ENCODE results near the gene COBLL1.

DNA sequence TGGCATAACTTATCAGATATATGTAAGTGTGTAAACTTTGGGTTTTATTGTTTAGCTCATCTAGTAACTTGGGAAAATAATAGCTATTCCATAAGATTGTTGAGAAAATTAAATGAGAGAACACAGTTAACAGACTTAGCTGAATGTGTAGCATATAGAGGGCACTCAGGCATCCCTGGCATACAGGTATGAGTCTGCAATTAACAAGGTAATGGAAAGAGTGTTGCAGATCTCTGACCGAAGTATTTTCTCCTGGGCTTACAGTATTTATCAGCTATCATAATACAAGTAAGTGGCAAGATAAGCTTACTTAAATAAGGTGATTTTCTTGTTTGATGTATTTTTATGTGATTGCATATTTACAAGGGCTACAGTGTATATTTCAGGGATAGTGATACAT, 7.9 kb upstream of the COBLL1 start:
- TF ChIP-seq POLR2AphosphoS5 (IDR thresholded peaks at IDR 0.05; ENCODE audit: low read depth, low read length) = no peak
- TF ChIP-seq, protein P1, sequence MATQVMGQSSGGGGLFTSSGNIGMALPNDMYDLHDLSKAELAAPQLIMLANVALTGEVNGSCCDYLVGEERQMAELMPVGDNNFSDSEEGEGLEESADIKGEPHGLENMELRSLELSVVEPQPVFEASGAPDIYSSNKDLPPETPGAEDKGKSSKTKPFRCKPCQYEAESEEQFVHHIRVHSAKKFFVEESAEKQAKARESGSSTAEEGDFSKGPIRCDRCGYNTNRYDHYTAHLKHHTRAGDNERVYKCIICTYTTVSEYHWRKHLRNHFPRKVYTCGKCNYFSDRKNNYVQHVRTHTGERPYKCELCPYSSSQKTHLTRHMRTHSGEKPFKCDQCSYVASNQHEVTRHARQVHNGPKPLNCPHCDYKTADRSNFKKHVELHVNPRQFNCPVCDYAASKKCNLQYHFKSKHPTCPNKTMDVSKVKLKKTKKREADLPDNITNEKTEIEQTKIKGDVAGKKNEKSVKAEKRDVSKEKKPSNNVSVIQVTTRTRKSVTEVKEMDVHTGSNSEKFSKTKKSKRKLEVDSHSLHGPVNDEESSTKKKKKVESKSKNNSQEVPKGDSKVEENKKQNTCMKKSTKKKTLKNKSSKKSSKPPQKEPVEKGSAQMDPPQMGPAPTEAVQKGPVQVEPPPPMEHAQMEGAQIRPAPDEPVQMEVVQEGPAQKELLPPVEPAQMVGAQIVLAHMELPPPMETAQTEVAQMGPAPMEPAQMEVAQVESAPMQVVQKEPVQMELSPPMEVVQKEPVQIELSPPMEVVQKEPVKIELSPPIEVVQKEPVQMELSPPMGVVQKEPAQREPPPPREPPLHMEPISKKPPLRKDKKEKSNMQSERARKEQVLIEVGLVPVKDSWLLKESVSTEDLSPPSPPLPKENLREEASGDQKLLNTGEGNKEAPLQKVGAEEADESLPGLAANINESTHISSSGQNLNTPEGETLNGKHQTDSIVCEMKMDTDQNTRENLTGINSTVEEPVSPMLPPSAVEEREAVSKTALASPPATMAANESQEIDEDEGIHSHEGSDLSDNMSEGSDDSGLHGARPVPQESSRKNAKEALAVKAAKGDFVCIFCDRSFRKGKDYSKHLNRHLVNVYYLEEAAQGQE (IDR thresholded peaks at IDR 0.05; ENCODE audit: insufficient read depth in 1 of 2, low read depth in 2 of 2, low read length in 2 of 2) = no peak
- TF ChIP-seq SIN3A (IDR thresholded peaks at IDR 0.05; ENCODE audit: borderline replicate concordance, insufficient read depth, low read length) = no peak
- TF ChIP-seq TAF1 (IDR thresholded peaks at IDR 0.05; ENCODE audit: borderline replicate concordance, insufficient read depth, low read length) = no peak
- TF ChIP-seq FOXP2 (optimal IDR thresholded peaks at IDR 0.05; ENCODE audit: borderline replicate concordance, extremely low read depth, extremely low read length, insufficient read depth) = no peak
